ENCODE measurements around the gene PAGE2B. TPM values are rescaled to one million over a fixed set of nuclear protein-coding genes. Genes with fewer than 3 reads are reported as not detected.

PAGE2B gene
- total RNA-seq, result not detected in 2 replicates

DNA sequence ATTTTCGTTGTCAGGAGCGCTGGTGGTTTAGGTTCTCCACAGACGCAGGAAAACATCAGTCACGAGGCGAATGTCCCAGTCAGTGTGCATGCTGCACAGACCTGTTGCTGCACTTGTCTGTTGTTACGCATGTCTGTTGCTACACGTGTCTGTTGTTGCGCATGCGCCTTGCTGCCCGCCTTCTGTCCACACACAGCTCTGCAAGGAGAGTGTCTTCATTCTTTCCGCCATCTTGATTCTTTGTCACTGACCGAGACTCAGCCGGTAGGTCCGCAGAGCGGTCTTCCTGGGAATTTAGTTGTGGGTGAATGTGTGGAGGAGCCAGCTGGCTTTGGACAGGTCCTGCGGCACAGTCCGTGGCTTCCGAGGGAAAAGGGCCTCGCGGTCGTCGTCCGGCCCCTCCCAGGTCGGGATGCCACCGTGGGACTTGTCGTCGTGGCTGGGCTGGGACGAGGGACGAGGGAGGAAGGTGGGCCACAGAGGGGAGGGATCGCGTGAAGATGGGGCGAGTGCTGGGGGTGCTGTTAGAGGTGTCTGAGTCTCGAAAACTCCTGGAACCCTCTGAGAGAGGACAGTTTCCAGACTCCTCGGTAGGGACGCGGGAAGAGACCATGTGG, at the start of gene PAGE2B:
PAGE2B (plus strand) TSS at position 180 of the 617 bp plus-strand sequence. CDS start 1,012 bp downstream, outside the sequence.

DNA sequence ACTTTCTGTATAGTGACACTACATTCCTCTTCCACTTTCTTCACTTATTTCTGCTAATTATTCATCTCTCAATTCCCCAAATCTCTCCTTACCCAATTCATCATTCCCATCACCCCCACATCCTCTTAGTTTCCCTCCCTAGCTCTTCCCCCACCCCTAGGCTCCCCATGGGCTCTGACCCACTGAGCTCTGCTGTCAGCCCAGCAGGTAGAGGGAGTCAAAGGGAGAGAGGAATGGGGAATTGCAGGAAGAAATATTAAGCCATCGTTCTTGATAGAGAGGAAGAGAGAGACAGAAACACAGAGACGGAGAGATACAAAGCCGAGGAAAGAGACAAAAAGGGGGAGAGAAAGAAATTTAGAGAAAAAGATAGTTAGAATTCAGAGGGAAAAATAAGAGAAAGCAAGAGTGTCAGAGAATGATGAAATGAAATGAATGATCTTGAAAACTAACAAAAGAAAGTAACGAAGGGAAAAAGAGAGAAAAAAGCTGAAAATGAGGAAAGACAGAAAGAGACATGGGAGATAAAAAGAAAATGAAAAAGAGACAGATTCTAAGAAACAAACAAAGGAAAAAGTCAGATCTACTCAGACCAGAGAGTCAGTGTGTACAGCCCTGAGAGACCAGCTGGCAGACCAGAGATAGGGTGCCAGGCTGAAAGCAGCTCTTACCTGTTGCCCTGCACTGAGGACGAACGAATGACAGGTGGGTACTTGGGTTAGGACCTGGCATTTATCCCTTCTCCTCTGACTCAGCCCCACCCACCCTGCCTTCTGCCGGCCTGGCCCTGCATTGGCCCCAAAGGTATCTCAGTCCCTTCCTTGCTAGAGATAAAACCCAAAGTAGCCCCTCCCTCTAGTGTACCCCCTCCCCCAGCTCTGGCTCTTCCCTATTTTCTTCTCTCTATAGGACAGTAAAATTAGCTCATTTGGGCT, 44.3 kb upstream of the PAGE2B start, which contains the start of gene ALAS2:
ALAS2 (minus strand) TSS at position 707 of the 935 bp plus-strand sequence. CDS start 4,977 bp downstream, outside the sequence.

GRCh38 chrX:55088795-55089489, 14.1 kb downstream of the PAGE2B start, which contains the start of gene PAGE2:
PAGE2 (plus strand) TSS chrX:55089018; CDS start chrX:55090021, 1,003 bp downstream.

Other genes starting within 250 kb of the PAGE2B start
- gene TRO, start 154.2 kb upstream of the PAGE2B start, total RNA-seq, result 2.0 and 2.5 TPM in 2 replicates
- 0.07 TPM in 1 of 2 replicates, not detected in the other for gene PFKFB1, start 80.8 kb upstream of the PAGE2B start, total RNA-seq
- 12.1 and 14.6 TPM in 2 replicates for gene APEX2, start 74.7 kb upstream of the PAGE2B start, total RNA-seq
- gene ALAS2, start 44.1 kb upstream of the PAGE2B start, total RNA-seq, result not detected in 2 replicates
- gene PAGE2, start 14.0 kb downstream of the PAGE2B start, total RNA-seq, result not detected in 2 replicates
- not detected in 2 replicates for gene PAGE5, start 145.3 kb downstream of the PAGE2B start, total RNA-seq
- gene PAGE3, start 189.9 kb downstream of the PAGE2B start, total RNA-seq, result not detected in 2 replicates